ENCODE results near the gene TRAM2. TPM values are rescaled to one million over a fixed set of nuclear protein-coding genes. Genes with fewer than 3 reads are reported as not detected.

TRAM2 gene
- total and polyA plus RNA-seq, 9 of the 15 experiments (the other 6 are each of a cell fraction or from before 2014, with no cell fraction given), result 2.6 to 13.3 (median 8.9) TPM

DNA sequence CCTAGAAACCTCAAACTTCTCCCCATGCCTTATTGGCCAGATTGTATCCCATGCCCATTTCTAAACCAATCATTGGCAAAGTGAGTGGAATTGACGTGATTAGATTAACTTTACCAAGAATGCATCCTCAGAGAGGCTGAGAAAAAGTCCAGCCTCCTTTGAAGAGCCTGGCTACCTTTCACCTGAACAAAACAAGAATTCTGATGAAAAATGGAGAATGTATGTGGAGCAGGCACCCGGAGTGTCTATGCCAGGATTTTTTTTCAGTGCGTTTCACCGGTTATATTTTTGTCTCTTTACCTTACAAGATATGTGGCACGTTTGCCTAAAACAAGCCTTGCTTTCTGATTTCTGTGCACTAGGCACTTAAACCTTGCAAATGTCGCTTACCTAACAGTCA is 6.1 kb upstream of the TRAM2 start:
- in situ Hi-C loops (cut with MboI), result no loop called here
- Histone ChIP-seq H3K79me2 (ENCODE audit: control insufficient read depth, insufficient read depth, low read length) (no peaks in the 10 kb centered on the region), H4K20me1 (replicated peaks; ENCODE audit: control insufficient read depth, insufficient read depth, low read length) (no peaks in the 10 kb centered on the region), H3K9ac (ENCODE audit: insufficient read depth in 1 of 2, low read depth in 2 of 2, low read length in 2 of 2) (no peak overlapping the region), H3K27ac (ENCODE audit: extremely low read depth, low read depth, low read length) (no peak overlapping the region), H3K27me3 (ENCODE audit: control insufficient read depth in 2 of 2, insufficient read depth in 2 of 2, low read length in 2 of 2) (no peaks in the 10 kb centered on the region; a peak in 1 of 5 replicates), H3K4me1 (replicated peaks in 1 of 2; ENCODE audit: control insufficient read depth in 2 of 2, insufficient read depth in 2 of 2, low read length in 2 of 2) (no peaks in the 10 kb centered on the region; a peak in 1 of 5 replicates), H3K9me1 (ENCODE audit: control insufficient read depth, insufficient read depth, low read length) (no peaks in the 10 kb centered on the region), H3K4me3 (no peak overlapping the region), H3K4me2 (ENCODE audit: insufficient read depth, low read length) (no peak overlapping the region), H3K9me3 (replicated peaks; ENCODE audit: control insufficient read depth, insufficient read depth, low read depth, low read length) (no peaks in the 10 kb centered on the region), H2AFZ (ENCODE audit: low read depth, low read length) (no peak overlapping the region), H3K36me3 (ENCODE audit: control insufficient read depth, insufficient read depth, low read length) (no peaks in the 10 kb centered on the region)
- ATAC-seq (no peak), FAIRE-seq (no peak), DNase-seq (ENCODE audit: extremely low read depth in 1 of 4, low spot score in 3 of 4) (no peak)
- WGBS (ENCODE audit: insufficient coverage, low coverage, missing lambda C conversion rate), result 70% methylated on average over 6 of the region's 6 CpGs
- intact Hi-C loops (cut with micrococcal nuclease), result no loop called here
- CTCF ChIA-PET (ENCODE audit: low intra/inter-chr PET ratio), result no interaction called here
- no TSS peak for BruUV-seq (replicated peaks)
- POLR2A ChIA-PET, result no interaction called here
- TF ChIP-seq WHSC1 (IDR thresholded peaks at IDR 0.05; ENCODE audit: low read length) (no peak), NELFE (IDR thresholded peaks at IDR 0.05; ENCODE audit: insufficient read depth, insufficient read length) (no peak), POU5F1 (IDR thresholded peaks at IDR 0.05; ENCODE audit: borderline replicate concordance, low read depth, low read length, partially characterized antibody) (no peak), ZKSCAN8 (CRISPR knock-in tag; IDR thresholded peaks at IDR 0.05) (no peak), TAF7 (tag; IDR thresholded peaks at IDR 0.05) (no peak), SIN3A (IDR thresholded peaks at IDR 0.05; ENCODE audit: borderline replicate concordance in 2 of 2, control insufficient read depth in 1 of 2, low read depth in 2 of 2, low read length in 2 of 2) (no peak), XRCC4 (IDR thresholded peaks at IDR 0.05; ENCODE audit: extremely low read depth, insufficient read depth, insufficient read length) (no peak), NFRKB (IDR thresholded peaks at IDR 0.05; ENCODE audit: low read depth) (no peak), ADNP (tag; IDR thresholded peaks at IDR 0.05) (no peak), ZNF444 (CRISPR knock-in tag; IDR thresholded peaks at IDR 0.05) (no peak), CREB1 (IDR thresholded peaks at IDR 0.05) (no peak), CREB1 (CRISPR knock-in tag; IDR thresholded peaks at IDR 0.05) (no peak)
- TF ChIP-seq, protein P1, sequence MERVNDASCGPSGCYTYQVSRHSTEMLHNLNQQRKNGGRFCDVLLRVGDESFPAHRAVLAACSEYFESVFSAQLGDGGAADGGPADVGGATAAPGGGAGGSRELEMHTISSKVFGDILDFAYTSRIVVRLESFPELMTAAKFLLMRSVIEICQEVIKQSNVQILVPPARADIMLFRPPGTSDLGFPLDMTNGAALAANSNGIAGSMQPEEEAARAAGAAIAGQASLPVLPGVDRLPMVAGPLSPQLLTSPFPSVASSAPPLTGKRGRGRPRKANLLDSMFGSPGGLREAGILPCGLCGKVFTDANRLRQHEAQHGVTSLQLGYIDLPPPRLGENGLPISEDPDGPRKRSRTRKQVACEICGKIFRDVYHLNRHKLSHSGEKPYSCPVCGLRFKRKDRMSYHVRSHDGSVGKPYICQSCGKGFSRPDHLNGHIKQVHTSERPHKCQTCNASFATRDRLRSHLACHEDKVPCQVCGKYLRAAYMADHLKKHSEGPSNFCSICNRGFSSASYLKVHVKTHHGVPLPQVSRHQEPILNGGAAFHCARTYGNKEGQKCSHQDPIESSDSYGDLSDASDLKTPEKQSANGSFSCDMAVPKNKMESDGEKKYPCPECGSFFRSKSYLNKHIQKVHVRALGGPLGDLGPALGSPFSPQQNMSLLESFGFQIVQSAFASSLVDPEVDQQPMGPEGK (CRISPR knock-in tag; IDR thresholded peaks at IDR 0.05; ENCODE audit: borderline replicate concordance), result no peak
